ENCODE measurements around the gene PDE4D.

- TF ChIP-seq CTCF (IDR thresholded peaks at IDR 0.05) (no peak), POLR2AphosphoS5 (IDR thresholded peaks at IDR 0.05; ENCODE audit: low read depth, low read length) (no peak), TCF7L2 (IDR thresholded peaks at IDR 0.05; ENCODE audit: low read depth, low read length) (no peak), REST (IDR thresholded peaks at IDR 0.05; ENCODE audit: insufficient read depth in 1 of 2, low read depth in 2 of 2, low read length in 1 of 2) (no peak), SIN3A (IDR thresholded peaks at IDR 0.05; ENCODE audit: borderline replicate concordance, insufficient read depth, low read depth, low read length) (no peak)
These were observed 62.9 kb downstream of the PDE4D start for GRCh38 chr5:59830536-59831200.
